ENCODE measurements around the gene MANSC1. TPM values are rescaled to one million over a fixed set of nuclear protein-coding genes. Genes with fewer than 3 reads are reported as not detected.
A peak's percentile ranks its signal among the peaks of the same experiment; 100 is the strongest.

Gene MANSC1
- total RNA-seq, 1 donor from 2014 or later = 6.2 TPM

GRCh38 chr12:12357719-12358461, 7.8 kb upstream of the MANSC1 start:
- peaks cover 23% of the 10 kb centered on the region for H3F3A ChIP-seq (ENCODE audit: low read depth)

GRCh38 chr12:12356896-12357718, 7.1 kb upstream of the MANSC1 start, which contains the start of gene BORCS5:
BORCS5 (plus strand) TSS chr12:12357078; CDS start chr12:12357452, 374 bp downstream.
- Histone ChIP-seq H3K79me2 (ENCODE audit: low read depth) (peaks cover 24% of the 10 kb centered on the region), H4K20me1 (ENCODE audit: low read depth) (no peaks in the 10 kb centered on the region), H3K9ac (peak within 1 kb of the TSS; percentile 41), H3K4me1 (peaks cover 7% of the 10 kb centered on the region), H3K27ac (peak within 1 kb of the TSS; percentile 85), H3K9me3 (ENCODE audit: low read depth) (no peaks in the 10 kb centered on the region), H3K27me3 (no peaks in the 10 kb centered on the region), H3K4me2 (peak within 1 kb of the TSS; percentile 79), H3K36me3 (no peaks in the 10 kb centered on the region), H2AFZ (replicated peaks) (peak within 1 kb of the TSS; percentile 56), H3F3A (ENCODE audit: low read depth) (peaks cover 23% of the 10 kb centered on the region), H3K4me3 (peak within 1 kb of the TSS; percentile 80)
- Mint-ChIP-seq H3K4me1 (peaks cover 24% of the 10 kb centered on the region), H3K4me3 (peak within 1 kb of the TSS; percentile 92), H3K27me3 (ENCODE audit: insufficient read depth, low read depth) (no peaks in the 10 kb centered on the region), H3K36me3 (no peaks in the 10 kb centered on the region), H3K9me3 (no peaks in the 10 kb centered on the region), H3K27ac (peak within 1 kb of the TSS; percentile 97)
- TF ChIP-seq CTCF (IDR thresholded peaks at IDR 0.05) (peak; percentile 35), EZH2 (IDR thresholded peaks at IDR 0.05) (no peak)
- peak; percentile 99 for DNase-seq (ENCODE audit: low spot score)

More at GRCh38 chr12:12357719-12358461, 7.8 kb upstream of the MANSC1 start:
- peaks cover 24% of the 10 kb centered on the region for H3K79me2 ChIP-seq (ENCODE audit: low read depth)
- peak overlapping the region; percentile 92 for H3K4me3 Mint-ChIP-seq
- H2AFZ ChIP-seq (replicated peaks) = peak overlapping the region; percentile 56
- H3K36me3 ChIP-seq = no peaks in the 10 kb centered on the region
- H3K27ac Mint-ChIP-seq = peak overlapping the region; percentile 97
- TF ChIP-seq EZH2 (IDR thresholded peaks at IDR 0.05) (no peak), CTCF (IDR thresholded peaks at IDR 0.05) (no peak), EZH2phosphoT487 (IDR thresholded peaks at IDR 0.05) (no peak)
- no peaks in the 10 kb centered on the region for H4K20me1 ChIP-seq (ENCODE audit: low read depth)
- no peaks in the 10 kb centered on the region for H3K9me3 Mint-ChIP-seq
- H3K4me1 Mint-ChIP-seq = peaks cover 24% of the 10 kb centered on the region
- peak overlapping the region; percentile 85 for H3K27ac ChIP-seq
- no peaks in the 10 kb centered on the region for H3K9me3 ChIP-seq (ENCODE audit: low read depth)
- H3K9ac ChIP-seq = peak overlapping the region; percentile 41
- H3K4me2 ChIP-seq = peak overlapping the region; percentile 79
- H3K27me3 Mint-ChIP-seq (ENCODE audit: insufficient read depth, low read depth) = no peaks in the 10 kb centered on the region
- peak overlapping the region; percentile 80 for H3K4me3 ChIP-seq
- no peaks in the 10 kb centered on the region for H3K27me3 ChIP-seq
- DNase-seq (ENCODE audit: low spot score) = no peak
- no peaks in the 10 kb centered on the region for H3K36me3 Mint-ChIP-seq
- peaks cover 7% of the 10 kb centered on the region for H3K4me1 ChIP-seq

- H3K4me3 Mint-ChIP-seq = peak overlapping the region; percentile 92
- H3K36me3 Mint-ChIP-seq = no peaks in the 10 kb centered on the region
- no peaks in the 10 kb centered on the region for H3K27me3 Mint-ChIP-seq (ENCODE audit: insufficient read depth, low read depth)
- H3K4me1 Mint-ChIP-seq = peaks cover 24% of the 10 kb centered on the region
- Histone ChIP-seq H2AFZ (replicated peaks) (peak overlapping the region; percentile 56), H3K4me3 (peak overlapping the region; percentile 80), H3K36me3 (no peaks in the 10 kb centered on the region), H3K4me1 (peaks cover 8% of the 10 kb centered on the region), H3K9me3 (ENCODE audit: low read depth) (no peaks in the 10 kb centered on the region), H4K20me1 (ENCODE audit: low read depth) (no peaks in the 10 kb centered on the region), H3K9ac (no peak overlapping the region), H3F3A (ENCODE audit: low read depth) (peaks cover 26% of the 10 kb centered on the region), H3K79me2 (ENCODE audit: low read depth) (peaks cover 24% of the 10 kb centered on the region), H3K27me3 (no peaks in the 10 kb centered on the region), H3K4me2 (peak overlapping the region; percentile 79), H3K27ac (no peak overlapping the region)
- TF ChIP-seq CTCF (IDR thresholded peaks at IDR 0.05) = no peak
- TF ChIP-seq EZH2phosphoT487 (IDR thresholded peaks at IDR 0.05) = no peak
- TF ChIP-seq EZH2 (IDR thresholded peaks at IDR 0.05) = no peak
- H3K27ac Mint-ChIP-seq = peak overlapping the region; percentile 90
- no peak for DNase-seq (ENCODE audit: low spot score)
- no peaks in the 10 kb centered on the region for H3K9me3 Mint-ChIP-seq
Measured at GRCh38 chr12:12356467-12356895, 6.4 kb upstream of the MANSC1 start.
